NCI-H774 (cell line): ENCODE data around the gene POLD1.

ENCODE experiments used
- DNase-seq: peaks from one replicate; lab custom pipeline; 2025; lab: John Stamatoyannopoulos, UW

POLD1 gene

GRCh38 chr19:50418176-50419021 lies 34.3 kb downstream of the POLD1 start, which contains the start of gene SPIB:
TSS of gene SPIB (plus strand) at chr19:50418938. CDS start at chr19:50418963, 25 bp downstream.
- no peak for DNase-seq

DNA sequence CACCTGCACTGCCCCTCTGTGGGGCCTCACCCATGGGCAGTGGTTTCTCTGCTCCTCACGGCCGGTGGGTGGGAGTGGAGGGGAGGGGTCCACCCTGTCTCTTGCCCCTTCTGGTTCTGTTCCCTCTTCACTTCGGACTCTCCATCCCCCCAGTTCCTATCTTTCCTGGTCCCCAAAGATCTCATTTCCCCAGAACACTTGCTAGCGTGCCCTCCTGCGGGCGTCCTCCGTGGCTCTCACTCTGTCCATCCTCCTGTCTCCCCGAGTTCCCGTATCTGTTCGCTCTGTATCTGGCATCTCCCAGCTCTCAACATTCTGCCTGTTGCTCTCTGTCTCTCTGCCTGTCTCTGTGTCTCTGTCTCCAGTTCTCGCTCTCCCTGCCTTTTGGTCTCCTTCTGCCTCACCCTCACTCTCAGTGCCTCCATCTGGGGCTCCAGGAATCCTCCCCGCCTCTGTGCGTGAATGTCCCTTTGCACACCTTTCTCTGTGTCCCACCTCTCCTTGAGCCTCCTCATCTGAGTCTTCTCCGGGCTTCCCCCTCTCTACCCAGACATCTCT lies 35.0 kb downstream of the POLD1 start:
- no peak for DNase-seq

DNA sequence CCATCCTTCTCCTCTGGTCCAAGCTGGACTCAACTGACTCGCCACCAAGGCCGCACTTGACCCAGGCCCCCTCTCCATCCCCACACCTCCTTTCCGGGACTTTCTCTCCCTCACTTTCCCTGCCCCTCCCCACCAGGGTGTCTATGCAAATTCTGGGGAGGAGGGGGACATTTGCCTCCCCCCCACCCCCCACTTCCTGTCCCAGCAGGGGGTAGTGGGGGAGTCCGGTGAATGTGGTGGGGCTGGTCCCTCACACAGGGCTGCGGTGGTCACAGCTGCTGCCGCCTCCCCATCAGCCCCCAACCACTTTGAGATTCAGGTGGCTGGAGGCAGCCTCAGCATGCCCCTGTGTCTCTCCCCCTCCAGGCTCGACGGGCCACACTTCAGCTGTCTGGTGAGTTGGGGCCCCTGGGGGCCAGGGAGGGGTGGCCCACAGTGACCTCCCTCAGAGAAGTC lies 35.5 kb downstream of the POLD1 start:
- DNase-seq, result no peak

GRCh38 chr19:50420127-50420526 lies 36.0 kb downstream of the POLD1 start:
- no peak for DNase-seq

- DNase-seq, result no peak
These were observed 36.7 kb downstream of the POLD1 start for GRCh38 chr19:50420808-50421207.

GRCh38 chr19:50422397-50423278 lies 38.5 kb downstream of the POLD1 start:
- no peak for DNase-seq

DNA sequence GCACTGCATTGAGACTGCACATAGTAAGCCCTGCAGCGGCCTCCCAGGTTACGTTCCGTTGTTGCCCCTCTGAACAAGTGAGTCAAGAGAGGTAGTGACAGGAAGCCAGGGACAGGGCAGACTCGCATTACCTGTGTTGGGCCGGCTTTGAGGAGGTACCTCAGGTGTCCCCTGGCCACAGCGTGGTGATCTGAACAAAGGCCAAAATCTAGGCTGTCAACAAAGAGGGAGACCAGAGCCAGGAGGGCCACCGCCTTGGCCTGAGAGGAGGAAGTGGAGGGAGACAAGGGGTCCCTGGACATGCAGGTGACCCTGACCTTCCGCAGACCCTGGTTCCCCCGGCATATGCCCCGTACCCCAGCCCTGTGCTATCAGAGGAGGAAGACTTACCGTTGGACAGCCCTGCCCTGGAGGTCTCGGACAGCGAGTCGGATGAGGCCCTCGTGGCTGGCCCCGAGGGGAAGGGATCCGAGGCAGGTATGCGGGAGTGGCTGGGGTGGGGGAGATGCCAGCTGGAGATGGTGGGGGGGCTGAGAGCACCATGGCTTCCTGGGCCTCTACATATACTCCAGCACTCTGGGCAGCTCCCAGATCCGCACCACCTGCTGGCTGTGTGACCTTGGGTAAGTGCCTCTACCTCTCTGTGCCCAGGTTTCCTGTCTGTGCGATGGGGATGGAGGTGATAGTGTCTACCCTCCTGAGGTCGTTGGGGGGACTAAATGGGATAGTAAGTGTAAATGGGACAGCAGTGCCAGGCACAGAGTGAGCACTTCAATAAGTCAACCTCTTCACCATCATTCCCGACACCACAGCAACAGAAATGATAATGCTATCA lies 39.3 kb downstream of the POLD1 start:
- DNase-seq, result no peak

- no peak for DNase-seq
These were observed 41.4 kb downstream of the POLD1 start for GRCh38 chr19:50425581-50425980.

- DNase-seq, result no peak
These were observed 43.3 kb downstream of the POLD1 start for GRCh38 chr19:50427318-50427925.

GRCh38 chr19:50427997-50428425 lies 43.9 kb downstream of the POLD1 start:
- no peak for DNase-seq

DNA sequence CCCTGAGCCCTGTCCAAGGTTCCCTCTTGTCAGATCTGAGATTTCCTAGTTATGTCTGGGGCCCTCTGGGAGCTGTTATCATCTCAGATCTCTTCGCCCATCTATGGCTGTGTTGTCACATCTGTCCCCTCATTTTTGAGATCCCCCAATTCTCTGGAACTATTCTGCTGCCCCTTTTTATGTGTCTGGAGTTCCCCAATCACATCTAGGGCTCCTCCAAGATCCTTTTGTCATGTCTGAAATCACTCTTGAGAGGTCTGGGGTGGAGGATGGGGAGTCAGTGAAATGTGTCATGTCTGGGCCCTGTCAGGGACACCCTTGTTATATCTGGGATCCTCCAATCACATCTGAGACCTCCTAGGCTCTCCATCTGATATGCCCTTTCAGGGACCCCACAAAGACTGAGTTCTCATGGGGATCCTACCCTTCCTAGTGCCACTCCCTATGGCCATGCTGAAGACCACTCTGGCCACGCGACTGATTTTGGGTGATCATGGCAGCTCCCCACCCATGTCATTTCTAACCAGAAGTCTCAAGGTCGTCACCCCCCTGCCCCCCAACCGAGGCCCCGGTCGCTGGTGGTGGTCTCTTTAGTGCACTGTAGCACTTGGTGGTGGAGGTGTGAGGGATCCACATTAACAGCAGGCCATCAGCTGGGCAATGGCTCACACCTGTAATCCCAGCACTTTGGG lies 44.8 kb downstream of the POLD1 start:
- DNase-seq, result no peak

- no peak for DNase-seq
These were observed 46.8 kb downstream of the POLD1 start for GRCh38 chr19:50430888-50431342.

- peak; percentile 66 for DNase-seq
These were observed 47.4 kb downstream of the POLD1 start for GRCh38 chr19:50431343-50432220.

GRCh38 chr19:50432221-50433028 lies 48.3 kb downstream of the POLD1 start, which contains the start of gene MYBPC2:
TSS of gene MYBPC2 (plus strand) at chr19:50432892. CDS start at chr19:50432954, 62 bp downstream.
- no peak for DNase-seq

DNA sequence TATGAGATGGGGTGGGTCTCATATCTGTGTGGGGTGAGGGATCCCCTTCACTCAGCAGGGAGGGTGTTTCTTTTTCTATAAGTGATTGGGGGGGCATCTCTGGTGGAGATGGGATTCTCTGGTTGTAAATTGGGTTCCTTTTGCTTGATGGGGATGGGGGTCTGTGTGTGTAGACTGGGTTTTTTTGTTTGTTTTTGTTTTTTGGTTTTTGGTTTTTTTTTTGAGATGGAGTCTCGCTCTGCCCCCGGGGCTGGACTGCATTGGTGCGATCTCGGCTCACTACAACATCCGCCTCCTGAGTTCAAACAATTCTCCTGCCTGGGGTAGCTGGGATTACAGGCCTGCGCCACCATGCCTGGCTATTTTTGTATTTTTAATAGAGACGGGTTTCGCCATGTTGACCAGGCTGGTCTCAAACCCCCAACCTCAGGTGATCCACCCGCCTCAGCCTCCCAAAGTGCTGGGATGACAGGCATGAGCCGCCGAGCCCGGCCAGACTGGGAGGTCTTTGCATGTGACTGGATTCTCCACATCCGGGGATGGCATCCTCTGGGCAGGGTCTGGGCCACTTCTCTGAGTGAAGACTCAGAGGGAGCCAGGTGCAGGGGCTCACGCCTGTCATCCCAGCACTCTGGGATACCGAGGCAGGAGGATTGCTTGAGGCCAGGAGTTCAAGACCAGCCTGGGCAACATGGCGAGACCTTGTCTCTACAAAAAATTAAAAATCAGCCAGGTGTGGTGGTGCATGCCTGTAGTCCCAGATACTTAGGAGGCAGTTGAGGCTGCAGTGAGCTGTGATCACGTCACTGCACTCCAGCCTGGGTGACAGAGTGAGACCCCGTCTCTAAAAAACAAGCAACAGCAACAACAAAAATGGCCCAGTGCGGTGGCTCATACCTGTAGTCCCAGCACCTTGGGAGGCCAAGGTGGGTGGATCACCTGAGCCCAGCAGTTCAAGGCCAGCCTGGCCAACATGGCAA lies 49.3 kb downstream of the POLD1 start:
- no peak for DNase-seq

DNA sequence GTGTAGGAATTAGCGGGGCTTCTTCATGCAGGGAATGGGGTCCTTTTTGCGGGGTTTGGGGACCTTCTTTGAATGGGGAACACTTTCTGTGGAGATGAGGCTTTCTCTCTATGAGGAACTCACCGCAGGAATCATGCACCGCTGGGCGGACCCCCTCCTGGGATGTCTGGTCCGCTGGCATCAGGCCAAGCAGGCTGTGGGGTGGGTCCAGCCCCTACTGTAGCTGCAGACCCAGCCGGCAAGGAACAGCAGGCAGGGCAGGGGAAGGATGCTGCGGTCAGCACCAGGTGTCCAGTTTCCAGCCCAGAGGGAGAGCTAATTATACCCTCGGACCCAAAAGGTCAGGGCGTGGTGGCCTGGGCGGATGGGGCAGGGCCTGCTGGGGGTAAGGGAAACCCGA lies 50.4 kb downstream of the POLD1 start:
- no peak for DNase-seq

DNA sequence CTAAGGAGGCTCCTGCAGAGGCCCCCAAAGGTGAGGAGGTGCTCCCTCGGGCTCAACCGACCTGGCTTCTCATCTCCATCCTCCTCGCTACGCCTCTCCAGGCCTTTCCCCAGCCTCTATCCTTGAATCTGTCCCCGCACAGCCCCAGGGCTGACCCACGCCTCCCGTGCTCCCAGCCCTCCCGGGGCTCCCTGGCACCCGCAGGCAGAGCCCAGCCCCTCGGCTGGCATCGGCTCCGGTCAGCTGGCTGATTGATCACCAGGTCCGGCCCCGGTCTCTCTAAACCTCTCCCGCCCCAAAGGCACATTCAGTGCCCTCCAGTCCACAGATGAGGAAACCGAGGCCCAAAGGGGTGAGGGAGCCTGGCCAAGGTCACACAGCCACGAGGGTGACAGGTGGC lies 51.1 kb downstream of the POLD1 start:
- DNase-seq, result no peak
